Memory B cell (primary cell): ENCODE measurements around the gene GIPC2.
A peak's percentile ranks its signal among the peaks of the same experiment; 100 is the strongest.
"Not testable (repeated sequence)": the region's sequence is repeated elsewhere in the genome, so short reads cannot be mapped to it uniquely, and the experiment has no call there.

Experiments
- ATAC-seq: fragments of 150-1000 bp; cut with Tn5 transposase; 2 replicates; pipeline ENCODE4 v1.10.0; 2021; ENCODE audit warnings: low read depth, mild to moderate bottlenecking, moderate library complexity
- DNase-seq, 2 donors: peaks; one replicate each; pipeline ENCODE4 v3.0.0; 2022; ENCODE audit warnings: low spot score in 2 of 2
- H3K27ac Mint-ChIP-seq: one replicate; pipeline ENCODE4 v1.8.0; 2022; ENCODE audit warnings: mild to moderate bottlenecking, moderate library complexity, mixed read lengths
- H3K27me3 Mint-ChIP-seq: one replicate; pipeline ENCODE4 v1.8.0; 2022; ENCODE audit warnings: mixed read lengths
- H3K36me3 Mint-ChIP-seq: one replicate; pipeline ENCODE4 v1.8.0; 2022; ENCODE audit warnings: mild to moderate bottlenecking, mixed read lengths
- H3K4me1 Mint-ChIP-seq: one replicate; pipeline ENCODE4 v1.8.0; 2022; ENCODE audit warnings: mixed read lengths
- H3K4me3 Mint-ChIP-seq: one replicate; pipeline ENCODE4 v1.8.0; 2022; ENCODE audit warnings: mild to moderate bottlenecking, moderate library complexity, mixed read lengths
- H3K9me3 Mint-ChIP-seq: one replicate; pipeline ENCODE4 v1.8.0; 2022; ENCODE audit warnings: mixed read lengths

Gene GIPC2, protein sequence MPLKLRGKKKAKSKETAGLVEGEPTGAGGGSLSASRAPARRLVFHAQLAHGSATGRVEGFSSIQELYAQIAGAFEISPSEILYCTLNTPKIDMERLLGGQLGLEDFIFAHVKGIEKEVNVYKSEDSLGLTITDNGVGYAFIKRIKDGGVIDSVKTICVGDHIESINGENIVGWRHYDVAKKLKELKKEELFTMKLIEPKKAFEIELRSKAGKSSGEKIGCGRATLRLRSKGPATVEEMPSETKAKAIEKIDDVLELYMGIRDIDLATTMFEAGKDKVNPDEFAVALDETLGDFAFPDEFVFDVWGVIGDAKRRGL

DNA sequence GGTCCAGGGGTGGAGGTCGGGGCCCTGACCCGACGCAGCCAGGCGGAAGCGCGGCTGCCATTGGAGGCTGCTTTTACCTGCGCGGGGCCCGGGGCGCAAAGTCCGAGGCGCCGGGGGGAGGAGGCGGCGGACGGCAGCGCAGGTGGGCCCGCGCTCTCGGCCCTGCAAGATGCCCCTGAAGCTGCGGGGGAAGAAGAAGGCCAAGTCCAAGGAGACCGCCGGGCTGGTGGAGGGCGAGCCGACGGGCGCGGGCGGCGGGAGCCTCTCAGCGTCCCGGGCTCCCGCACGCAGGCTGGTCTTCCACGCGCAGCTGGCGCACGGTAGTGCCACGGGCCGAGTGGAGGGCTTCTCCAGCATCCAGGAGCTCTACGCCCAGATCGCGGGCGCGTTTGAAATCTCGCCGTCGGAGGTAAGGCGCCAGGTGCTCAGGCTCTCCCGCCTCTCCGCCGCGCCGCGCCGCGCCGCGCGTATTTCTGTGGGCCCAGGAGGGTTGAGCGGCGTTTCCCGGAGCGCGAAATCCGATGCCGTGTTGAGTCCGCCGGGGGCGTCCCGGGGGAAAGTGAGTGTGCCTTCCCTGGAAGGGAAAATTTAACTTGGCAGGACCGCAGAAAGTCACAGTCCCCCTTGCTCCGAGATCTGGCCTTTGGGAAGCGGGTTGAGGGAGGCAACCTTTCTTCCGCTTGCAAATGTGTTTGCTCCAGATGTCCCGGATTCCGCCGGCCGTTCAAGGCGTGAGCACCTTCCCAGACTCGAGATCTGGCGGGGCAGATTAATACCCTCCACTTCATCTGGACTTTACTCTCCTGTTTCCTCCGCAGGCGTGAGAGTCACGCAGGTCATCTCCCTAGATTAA lies at the start of gene GIPC2:
Gene GIPC2, plus strand, starts transcription at position 41 of the 853 bp plus-strand sequence. Its CDS starts 129 bp downstream, at position 170.
- ATAC-seq (peak; percentile 54), DNase-seq (peak; percentile 12 to 19)
- peaks cover 17% of the 10 kb centered on the region for H3K27me3 Mint-ChIP-seq
- peaks cover 13% of the 10 kb centered on the region for H3K4me1 Mint-ChIP-seq
- H3K36me3 Mint-ChIP-seq: no peaks in the 10 kb centered on the region
- H3K9me3 Mint-ChIP-seq: no peaks in the 10 kb centered on the region
- H3K27ac Mint-ChIP-seq: no peak within 1 kb of the TSS
- H3K4me3 Mint-ChIP-seq: peak within 1 kb of the TSS; percentile 70

DNA sequence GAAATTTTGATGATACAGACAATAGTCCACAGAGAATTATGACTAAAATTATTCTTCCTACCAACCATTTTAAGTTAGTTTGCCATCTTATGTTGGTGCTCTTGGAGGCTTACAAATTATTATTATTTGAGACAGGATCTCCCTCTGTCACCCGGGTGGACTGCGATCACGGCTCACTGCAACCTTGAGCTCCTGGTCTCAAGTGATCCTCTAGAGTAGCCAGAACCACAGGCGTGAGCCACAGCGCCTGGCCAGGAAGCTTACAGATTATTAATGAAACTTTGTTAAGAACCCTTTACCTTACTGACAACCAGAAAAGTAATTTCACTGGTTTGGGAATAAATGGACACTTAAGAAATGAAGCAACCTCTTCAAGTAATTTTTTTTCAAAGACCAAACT lies 49.0 kb upstream of the GIPC2 start:
- no peaks in the 10 kb centered on the region for H3K27me3 Mint-ChIP-seq
- H3K27ac Mint-ChIP-seq: no peak overlapping the region
- no peak overlapping the region for H3K4me3 Mint-ChIP-seq
- ATAC-seq (no peak), DNase-seq (no peak)
- H3K9me3 Mint-ChIP-seq: no peaks in the 10 kb centered on the region
- H3K4me1 Mint-ChIP-seq: no peaks in the 10 kb centered on the region
- peaks cover 7% of the 10 kb centered on the region for H3K36me3 Mint-ChIP-seq

DNA sequence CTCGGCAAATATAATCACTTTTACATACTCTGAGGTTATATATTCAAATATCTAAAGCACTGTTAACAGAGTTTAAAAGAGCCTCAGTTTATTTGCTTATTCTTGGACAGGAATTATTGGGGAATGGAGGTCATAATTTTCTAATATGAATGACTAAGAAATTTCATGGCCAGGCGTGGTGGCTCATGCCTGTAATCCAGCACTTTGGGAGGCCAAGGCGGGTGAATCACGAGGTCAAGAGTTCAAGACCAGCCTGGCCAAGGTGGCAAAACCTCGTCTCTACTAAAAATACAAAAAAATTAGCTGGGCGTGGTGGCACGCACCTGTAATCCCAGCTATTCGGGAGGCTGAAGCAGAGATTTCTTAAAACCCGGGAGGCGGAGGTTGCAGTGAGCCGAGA lies 45.2 kb upstream of the GIPC2 start:
- H3K4me3 Mint-ChIP-seq: not testable (repeated sequence)

DNA sequence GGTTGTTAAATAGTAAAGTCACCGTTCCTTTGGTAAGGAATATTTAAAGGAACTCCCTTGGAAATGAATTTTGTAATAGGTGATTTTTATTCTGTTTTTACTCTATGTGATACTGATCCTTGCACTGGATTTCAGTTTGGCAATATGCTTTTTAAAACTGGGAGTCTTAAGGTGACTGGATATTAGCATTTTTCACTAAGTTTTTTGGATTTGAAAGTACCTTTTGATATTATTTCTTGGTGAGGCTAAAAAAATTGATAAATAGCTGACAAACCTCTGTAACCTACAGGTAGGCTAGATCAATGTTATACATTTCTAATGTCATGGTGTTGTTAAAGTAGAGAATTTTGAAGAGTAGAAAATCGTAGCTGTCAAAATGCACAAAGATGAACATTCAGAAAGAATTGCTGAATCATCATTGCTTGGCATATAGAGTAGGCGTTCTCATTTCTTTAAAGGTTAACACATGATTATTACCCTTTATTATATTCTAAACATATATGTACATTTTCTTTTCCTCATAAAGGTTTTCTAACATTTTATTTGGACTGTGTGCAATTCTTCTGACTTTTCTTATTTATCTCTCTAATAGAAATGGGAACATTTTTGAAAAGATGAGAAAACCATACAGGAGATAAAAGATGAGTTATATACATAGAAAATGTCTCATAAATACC lies 42.6 kb upstream of the GIPC2 start:
- H3K36me3 Mint-ChIP-seq: peaks cover under 1% of the 10 kb centered on the region
- H3K27ac Mint-ChIP-seq: peak overlapping the region; percentile 98
- peaks cover 8% of the 10 kb centered on the region for H3K4me1 Mint-ChIP-seq
- H3K27me3 Mint-ChIP-seq: no peaks in the 10 kb centered on the region
- no peak for DNase-seq
- no peaks in the 10 kb centered on the region for H3K9me3 Mint-ChIP-seq
- no peak overlapping the region for H3K4me3 Mint-ChIP-seq
- ATAC-seq: no peak

More for the DNA sequence above, 45.2 kb upstream of the GIPC2 start:
- not testable (repeated sequence) for H3K36me3 Mint-ChIP-seq, H3K9me3 Mint-ChIP-seq, DNase-seq, H3K27me3 Mint-ChIP-seq, H3K27ac Mint-ChIP-seq, ATAC-seq, H3K4me1 Mint-ChIP-seq

DNA sequence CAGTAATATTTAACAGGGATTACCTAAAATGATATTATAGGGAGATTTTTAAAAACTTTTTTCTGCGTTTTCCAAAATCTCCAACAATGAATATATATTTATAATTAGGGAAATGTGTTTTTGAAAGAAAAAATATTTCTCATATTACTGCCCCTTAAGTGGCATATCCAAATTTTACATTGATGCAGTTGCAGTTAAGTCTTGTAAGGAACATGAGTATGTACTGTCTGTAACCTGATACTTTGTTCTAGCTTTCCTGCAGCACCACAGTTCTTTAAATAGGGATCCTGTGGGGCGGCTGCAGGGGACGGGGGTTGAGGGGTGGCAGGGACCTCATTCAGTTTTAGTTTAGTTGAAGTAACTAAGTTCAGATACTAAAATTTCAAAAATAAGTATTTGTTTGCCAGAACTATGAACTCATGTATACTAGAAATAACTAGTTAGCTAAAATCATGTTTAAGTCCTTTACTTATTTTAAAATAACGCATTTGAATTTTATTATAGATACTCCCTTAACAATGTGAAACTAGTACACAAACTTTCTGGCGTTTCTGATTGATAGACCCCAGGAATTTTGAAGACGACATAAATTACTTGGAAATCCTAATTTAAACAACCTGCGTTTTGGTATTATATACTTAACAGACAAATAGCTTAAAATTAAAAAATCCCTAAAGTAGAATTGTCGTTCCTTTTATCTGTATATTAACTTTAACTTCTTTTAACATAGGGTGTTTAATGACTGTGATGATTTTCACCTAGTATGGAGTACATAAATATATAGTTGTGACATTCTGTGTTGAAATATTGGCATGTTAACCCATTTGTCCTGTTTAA lies 41.7 kb upstream of the GIPC2 start:
- ATAC-seq (peak; percentile 63), DNase-seq (peak; percentile 16 to 28)
- no peaks in the 10 kb centered on the region for H3K36me3 Mint-ChIP-seq
- peaks cover 10% of the 10 kb centered on the region for H3K4me1 Mint-ChIP-seq
- H3K27me3 Mint-ChIP-seq: no peaks in the 10 kb centered on the region
- peak overlapping the region; percentile 86 for H3K4me3 Mint-ChIP-seq
- peak overlapping the region; percentile 98 for H3K27ac Mint-ChIP-seq
- H3K9me3 Mint-ChIP-seq: no peaks in the 10 kb centered on the region

DNA sequence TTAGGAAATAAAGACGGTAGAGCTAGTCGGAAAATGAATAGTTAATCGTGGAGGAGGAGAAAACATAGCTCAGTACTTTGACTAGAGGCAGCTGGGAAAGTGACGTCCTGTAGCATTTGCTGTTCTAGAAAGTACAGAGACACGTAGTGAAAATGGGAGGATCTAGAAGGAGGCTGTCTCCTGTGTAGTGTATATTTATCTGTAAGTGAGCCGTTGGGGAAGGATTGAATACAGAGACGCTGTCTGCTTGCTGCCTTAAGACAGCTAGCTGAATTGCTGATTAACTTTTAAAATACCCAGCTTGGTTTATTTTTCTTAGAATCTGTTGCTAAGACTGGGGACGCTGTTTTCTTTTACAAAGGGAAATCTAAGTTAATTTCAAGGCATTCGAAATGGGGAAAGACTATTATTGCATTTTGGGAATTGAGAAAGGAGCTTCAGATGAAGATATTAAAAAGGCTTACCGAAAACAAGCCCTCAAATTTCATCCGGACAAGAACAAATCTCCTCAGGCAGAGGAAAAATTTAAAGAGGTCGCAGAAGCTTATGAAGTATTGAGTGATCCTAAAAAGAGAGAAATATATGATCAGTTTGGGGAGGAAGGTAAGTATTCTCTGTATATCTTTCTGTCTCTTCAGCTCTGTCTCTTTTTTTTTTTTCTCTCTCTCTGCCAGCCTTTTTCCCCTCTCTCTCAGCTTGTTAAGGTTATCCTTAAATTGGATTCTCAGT lies 40.9 kb upstream of the GIPC2 start, which contains the start of gene DNAJB4:
Gene DNAJB4, plus strand, starts transcription at position 221 of the 729 bp plus-strand sequence. Its CDS starts 172 bp downstream, at position 393.
- ATAC-seq (peak; percentile 97), DNase-seq (peak; percentile 24 to 71)
- peak within 1 kb of the TSS; percentile 98 for H3K27ac Mint-ChIP-seq
- no peaks in the 10 kb centered on the region for H3K9me3 Mint-ChIP-seq
- peaks cover 10% of the 10 kb centered on the region for H3K4me1 Mint-ChIP-seq
- no peaks in the 10 kb centered on the region for H3K27me3 Mint-ChIP-seq
- H3K36me3 Mint-ChIP-seq: no peaks in the 10 kb centered on the region
- H3K4me3 Mint-ChIP-seq: peak within 1 kb of the TSS; percentile 86

DNA sequence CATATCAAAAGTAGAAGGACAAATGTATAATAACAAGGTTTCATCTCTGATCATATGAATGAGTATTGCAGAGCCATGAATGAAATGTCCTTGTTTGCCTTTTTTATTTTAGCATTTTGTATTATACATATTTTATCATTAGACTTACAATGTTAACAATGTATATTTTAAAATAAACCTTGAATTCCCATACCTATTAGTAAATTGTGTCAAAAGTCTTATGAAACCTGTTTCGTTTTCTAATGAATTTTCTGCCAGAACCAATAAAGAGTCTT lies 40.4 kb upstream of the GIPC2 start:
- DNase-seq: no peak
- ATAC-seq: no peak
- H3K27ac Mint-ChIP-seq: peak overlapping the region; percentile 98
- no peaks in the 10 kb centered on the region for H3K27me3 Mint-ChIP-seq
- H3K9me3 Mint-ChIP-seq: no peaks in the 10 kb centered on the region
- peaks cover 10% of the 10 kb centered on the region for H3K4me1 Mint-ChIP-seq
- H3K36me3 Mint-ChIP-seq: no peaks in the 10 kb centered on the region
- peak overlapping the region; percentile 86 for H3K4me3 Mint-ChIP-seq

DNA sequence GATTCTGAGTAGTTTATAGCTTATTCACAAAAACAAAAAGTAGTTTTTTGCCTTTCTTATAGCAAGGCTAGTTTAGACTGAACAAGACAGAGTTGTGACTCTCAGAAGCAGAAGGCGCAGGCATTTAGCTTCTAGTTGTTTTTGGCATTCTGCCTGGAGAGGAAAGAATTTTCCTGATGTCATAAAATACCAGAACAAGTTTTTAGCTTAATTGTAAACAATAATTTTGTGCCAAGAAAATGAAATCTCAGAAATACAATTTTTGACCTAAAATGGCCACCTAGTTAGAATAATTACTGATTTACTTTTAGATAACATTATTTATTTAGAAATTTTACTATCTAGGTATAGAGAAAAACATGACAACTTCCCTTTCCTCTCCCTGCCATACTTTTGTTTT lies 40.0 kb upstream of the GIPC2 start:
- no peaks in the 10 kb centered on the region for H3K36me3 Mint-ChIP-seq
- H3K4me3 Mint-ChIP-seq: peak overlapping the region; percentile 86
- no peaks in the 10 kb centered on the region for H3K27me3 Mint-ChIP-seq
- ATAC-seq (no peak), DNase-seq (no peak)
- no peak overlapping the region for H3K27ac Mint-ChIP-seq
- H3K9me3 Mint-ChIP-seq: no peaks in the 10 kb centered on the region
- H3K4me1 Mint-ChIP-seq: peaks cover 10% of the 10 kb centered on the region

DNA sequence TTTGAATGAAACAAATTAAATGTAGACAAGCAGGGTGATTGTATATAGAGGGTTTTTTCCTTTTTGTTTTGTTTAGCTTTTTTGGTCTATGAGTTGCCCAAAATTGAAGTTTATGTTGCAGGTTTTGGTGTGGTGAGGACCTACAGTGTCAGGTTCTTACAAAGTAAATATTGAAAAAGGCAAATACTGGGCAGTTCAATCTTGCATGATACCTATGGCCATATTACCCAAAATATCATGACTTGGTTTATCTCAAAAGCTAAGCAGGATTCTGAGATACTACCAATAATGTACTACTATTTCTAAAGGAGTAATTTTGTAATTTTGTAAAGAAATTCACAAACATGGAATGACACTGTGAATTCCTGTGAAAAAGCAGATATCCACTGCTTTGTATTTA lies 39.2 kb upstream of the GIPC2 start:
- H3K27ac Mint-ChIP-seq: no peak overlapping the region
- peaks cover 10% of the 10 kb centered on the region for H3K4me1 Mint-ChIP-seq
- DNase-seq: no peak
- H3K4me3 Mint-ChIP-seq: no peak overlapping the region
- ATAC-seq: no peak
- H3K36me3 Mint-ChIP-seq: no peaks in the 10 kb centered on the region
- no peaks in the 10 kb centered on the region for H3K9me3 Mint-ChIP-seq
- no peaks in the 10 kb centered on the region for H3K27me3 Mint-ChIP-seq

DNA sequence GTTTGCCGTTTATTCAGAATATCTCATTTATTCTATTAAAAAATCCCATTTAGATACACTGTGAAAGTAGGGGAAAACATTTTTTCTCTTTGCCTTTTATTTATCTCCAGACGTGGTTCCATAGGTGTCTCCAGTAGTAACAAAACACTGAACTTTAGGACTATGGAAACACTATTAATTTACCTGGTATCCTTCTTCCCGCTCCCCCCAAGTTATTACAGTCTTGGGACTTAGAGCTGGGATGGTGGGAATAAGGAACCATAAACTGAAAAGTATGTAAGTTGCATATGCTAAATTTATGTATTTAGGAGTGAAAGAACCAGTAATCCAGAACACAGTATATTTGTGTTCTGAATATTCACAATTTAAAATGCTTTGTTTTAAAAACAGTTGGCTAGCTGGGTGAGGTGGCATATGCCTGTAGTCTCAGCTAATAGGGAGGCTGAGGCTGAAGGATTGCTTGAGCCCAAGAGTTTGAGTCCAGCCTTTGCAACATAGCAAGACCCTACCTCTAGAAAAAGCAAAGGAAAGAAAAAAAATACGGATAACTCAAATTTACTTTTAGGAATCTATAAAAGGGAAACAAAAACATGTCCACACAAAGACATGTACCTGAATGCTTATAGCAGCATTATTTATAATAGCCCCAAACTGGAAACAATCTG lies 38.0 kb upstream of the GIPC2 start:
- H3K9me3 Mint-ChIP-seq: no peaks in the 10 kb centered on the region
- no peak overlapping the region for H3K4me3 Mint-ChIP-seq
- no peak overlapping the region for H3K27ac Mint-ChIP-seq
- peaks cover 7% of the 10 kb centered on the region for H3K4me1 Mint-ChIP-seq
- no peaks in the 10 kb centered on the region for H3K36me3 Mint-ChIP-seq
- H3K27me3 Mint-ChIP-seq: no peaks in the 10 kb centered on the region
- DNase-seq (no peak), ATAC-seq (no peak)

DNA sequence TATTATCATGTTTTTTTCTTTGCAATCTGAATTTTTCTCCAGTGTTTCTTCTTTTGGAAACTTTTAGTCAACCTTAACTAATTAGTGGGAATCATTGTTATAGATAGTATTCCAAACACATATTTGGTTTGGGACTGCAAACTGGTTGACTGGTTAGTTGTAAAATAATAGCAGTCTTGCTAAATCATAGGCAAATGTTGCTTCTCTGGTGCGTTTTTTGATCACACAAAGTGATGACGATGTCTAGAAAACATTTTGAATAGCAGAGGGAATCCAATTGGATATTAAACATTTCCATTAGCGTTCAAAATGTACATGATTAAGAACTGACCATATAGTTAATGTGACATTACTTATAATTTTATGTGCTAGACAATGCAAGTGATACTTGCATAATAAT lies 36.5 kb upstream of the GIPC2 start:
- H3K36me3 Mint-ChIP-seq: peaks cover 5% of the 10 kb centered on the region
- H3K27ac Mint-ChIP-seq: no peak overlapping the region
- no peaks in the 10 kb centered on the region for H3K27me3 Mint-ChIP-seq
- H3K4me3 Mint-ChIP-seq: no peak overlapping the region
- H3K9me3 Mint-ChIP-seq: no peaks in the 10 kb centered on the region
- H3K4me1 Mint-ChIP-seq: peaks cover 7% of the 10 kb centered on the region
- no peak for DNase-seq
- no peak for ATAC-seq

DNA sequence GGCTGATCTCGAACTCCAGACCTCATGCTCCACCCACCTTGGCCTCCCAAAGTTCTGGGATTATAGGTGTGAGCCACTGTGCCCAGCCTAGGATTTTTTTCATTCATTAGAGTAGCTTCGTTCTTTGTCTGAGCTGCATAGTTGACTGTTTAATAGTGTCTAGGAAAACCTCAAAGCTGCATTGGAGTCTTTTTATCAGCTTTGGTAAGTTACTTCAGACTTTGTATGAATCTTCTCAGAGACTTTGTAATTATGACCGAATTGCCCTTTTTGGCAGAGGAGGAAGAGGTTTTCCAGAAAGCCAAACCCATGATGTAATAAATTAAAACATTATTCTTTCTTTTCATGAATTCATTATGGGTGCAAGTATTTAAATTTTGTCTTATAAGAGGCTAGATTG lies 35.9 kb upstream of the GIPC2 start:
- DNase-seq (no peak), ATAC-seq (no peak)
- peaks cover 7% of the 10 kb centered on the region for H3K4me1 Mint-ChIP-seq
- H3K4me3 Mint-ChIP-seq: no peak overlapping the region
- H3K27me3 Mint-ChIP-seq: no peaks in the 10 kb centered on the region
- no peaks in the 10 kb centered on the region for H3K9me3 Mint-ChIP-seq
- peaks cover 9% of the 10 kb centered on the region for H3K36me3 Mint-ChIP-seq
- H3K27ac Mint-ChIP-seq: no peak overlapping the region

DNA sequence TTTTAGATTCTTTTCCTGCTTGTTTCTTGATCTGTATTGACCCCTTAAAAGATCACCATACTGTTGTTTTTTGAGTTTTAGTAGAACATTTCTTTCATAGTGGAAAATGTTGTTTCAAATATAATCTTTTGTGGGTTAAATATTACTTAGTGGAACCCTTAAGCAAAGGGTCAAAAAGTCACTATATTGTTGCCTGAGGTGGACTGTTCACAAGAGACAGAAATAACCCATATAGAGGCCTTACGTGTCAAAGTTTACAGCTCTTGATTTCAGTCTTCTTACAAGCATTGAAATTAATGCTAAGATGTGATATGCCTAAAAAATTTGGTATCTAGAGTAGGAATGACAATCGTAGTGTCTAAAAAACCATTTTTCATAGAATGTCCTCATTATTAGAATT lies 34.7 kb upstream of the GIPC2 start:
- H3K4me3 Mint-ChIP-seq: no peak overlapping the region
- DNase-seq (no peak), ATAC-seq (no peak)
- H3K9me3 Mint-ChIP-seq: no peaks in the 10 kb centered on the region
- no peaks in the 10 kb centered on the region for H3K27me3 Mint-ChIP-seq
- no peak overlapping the region for H3K27ac Mint-ChIP-seq
- peaks cover 13% of the 10 kb centered on the region for H3K36me3 Mint-ChIP-seq
- peaks cover 4% of the 10 kb centered on the region for H3K4me1 Mint-ChIP-seq
